Measurements from ENCODE around the gene INPP5D.
"Not testable (repeated sequence)": the region's sequence is repeated elsewhere in the genome, so short reads cannot be mapped to it uniquely, and the experiment has no call there.

The INPP5D gene

DNA sequence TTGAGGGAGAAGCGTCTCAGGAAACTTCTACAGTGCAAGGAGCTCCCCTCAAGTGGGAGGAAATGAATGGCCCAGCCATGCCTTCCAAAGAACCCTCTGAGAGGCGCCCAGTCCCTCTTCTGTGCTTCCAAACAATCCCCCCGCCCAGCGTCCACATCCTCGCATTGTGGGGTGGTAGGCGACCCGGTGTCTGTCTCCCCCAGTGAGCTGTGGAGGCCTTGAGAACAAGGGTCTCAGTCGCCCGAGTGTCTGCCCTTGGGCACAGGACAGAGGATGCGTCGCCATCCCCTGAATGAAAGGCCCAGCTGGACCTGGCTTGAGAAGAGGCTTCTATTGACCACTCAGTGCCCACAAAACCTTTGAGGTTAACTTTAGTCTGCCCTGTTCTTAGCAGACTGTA is 29.7 kb downstream of the INPP5D start:
- in situ Hi-C loops (cut with MboI; ENCODE audit: low sequenced_read_pairs) = no loop called here

DNA sequence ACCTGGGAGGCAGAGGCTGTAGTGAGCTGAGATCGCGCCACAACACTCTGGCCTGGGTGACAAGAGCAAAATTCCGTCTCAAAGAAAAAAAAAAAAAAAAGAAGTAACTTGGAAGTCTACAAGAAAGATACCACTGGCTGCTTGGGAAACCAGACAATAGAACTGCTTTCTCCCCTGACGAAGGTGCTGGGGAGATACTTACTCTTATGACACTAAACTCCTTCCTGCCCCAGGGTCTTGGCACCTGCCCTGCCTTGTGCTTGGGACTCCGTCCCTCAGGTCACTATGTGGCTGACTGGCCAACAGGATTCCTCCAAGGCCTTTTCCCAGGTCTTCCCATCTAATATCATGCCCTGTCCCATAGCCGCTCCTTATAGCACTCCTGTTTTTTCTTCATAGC is 30.7 kb downstream of the INPP5D start:
- in situ Hi-C loops (cut with MboI; ENCODE audit: low sequenced_read_pairs) = no loop called here

DNA sequence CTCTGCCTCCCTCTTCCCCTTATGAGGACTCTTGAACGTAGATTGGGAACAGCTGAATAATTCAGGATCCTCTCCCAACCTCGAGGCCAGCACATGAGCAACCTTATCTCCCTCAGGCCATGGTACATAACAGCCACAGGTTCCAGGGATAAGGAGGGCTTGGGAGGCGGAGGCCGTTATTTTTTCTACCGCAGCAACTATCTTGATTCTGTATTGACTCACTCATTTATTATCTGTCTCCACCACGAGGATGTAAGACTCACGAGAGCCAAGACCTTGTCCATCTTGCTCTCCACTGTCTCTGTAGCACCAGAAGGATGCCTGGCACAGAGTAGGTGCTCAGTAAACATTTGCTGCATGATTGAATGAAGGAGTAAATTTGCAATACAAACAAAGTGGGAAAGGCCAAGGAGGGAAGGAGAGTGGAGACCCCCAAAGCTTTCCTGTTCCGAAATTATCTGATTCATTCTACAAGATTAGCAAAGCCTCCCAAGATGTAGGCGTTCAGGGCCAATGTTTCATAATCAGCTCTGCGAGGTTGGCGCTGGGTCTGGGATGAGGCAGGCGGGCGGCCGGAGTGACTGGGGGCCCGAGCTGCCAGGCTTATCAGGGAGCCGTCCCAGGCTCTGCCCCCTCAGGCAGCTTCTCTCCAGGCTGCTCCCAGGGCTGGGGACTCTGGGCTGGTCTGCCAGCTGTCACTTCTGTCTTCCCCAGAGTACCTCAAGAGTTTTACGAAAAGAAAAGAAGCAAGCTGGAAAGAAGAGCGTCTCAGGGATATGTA is 31.6 kb downstream of the INPP5D start:
- in situ Hi-C loops (cut with MboI; ENCODE audit: low sequenced_read_pairs) = no loop called here

DNA sequence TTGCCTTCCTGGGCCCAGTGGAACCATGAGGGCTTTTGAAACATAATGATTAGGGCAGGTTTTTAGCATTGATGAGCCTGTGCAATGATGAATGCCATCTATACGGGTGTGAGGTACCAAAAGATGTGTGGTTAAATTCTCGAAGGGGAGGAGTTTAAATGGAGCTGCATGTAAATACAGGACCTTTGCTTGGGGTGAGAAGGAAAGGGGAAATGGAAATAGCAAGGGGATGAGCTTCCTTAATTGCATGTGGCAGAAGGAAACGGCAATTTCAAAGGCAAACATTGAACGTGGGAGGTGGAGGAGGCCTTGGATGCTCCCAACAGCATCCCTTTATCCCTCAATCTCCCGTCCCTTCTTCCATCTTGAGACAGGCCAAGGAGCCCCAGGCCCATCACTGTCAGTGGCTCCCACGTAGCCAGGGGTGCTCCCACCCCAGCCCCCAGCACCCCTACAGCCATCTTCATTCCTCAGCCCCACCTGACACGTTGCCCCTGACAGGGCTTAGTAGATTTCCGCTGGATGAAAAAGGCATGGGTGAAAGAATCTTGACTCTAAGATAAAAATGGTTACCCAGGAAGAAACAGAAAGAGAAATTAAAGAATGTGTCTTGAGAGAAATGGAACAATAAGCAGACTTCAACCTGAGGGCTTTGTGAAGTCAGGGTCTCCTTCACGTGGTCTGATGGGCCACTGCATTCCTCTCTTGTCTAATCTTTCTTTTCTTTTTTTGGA is 32.5 kb downstream of the INPP5D start:
- in situ Hi-C loops (cut with MboI; ENCODE audit: low sequenced_read_pairs) = no loop called here

DNA sequence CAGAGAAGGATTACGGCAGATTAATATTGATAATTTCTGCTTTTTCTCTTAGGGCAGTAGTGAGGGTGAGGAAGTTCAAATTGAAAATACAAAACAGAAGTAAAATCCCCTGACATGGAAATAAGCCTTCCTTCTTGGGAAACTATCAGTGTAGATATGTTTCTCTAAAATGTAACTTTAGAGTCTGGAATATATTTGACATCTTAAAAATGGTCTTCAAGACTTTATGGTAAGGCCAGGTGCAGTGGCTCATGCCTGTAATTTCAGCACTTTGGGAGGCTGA is 33.0 kb downstream of the INPP5D start:
- in situ Hi-C loops (cut with MboI; ENCODE audit: low sequenced_read_pairs) = no loop called here

DNA sequence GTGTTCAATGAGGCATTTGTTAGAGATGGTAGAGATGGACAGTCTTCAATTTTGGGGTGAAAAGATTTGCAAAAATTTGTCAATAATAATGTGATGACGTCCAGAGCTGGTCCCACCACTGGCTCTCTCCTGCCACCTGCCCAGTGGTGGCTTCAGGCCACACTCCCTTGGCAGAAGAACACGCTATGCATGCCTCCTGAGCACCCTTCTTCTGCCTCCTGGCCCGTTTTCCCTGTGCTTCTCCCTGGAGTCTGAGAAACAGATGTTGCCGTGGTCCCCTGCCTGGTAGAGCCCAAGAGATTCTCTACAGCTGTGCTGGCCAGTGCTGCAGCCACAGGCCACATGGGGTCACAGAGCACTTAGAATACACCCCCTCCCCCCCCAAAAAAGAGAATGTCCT is 33.6 kb downstream of the INPP5D start:
- in situ Hi-C loops (cut with MboI; ENCODE audit: low sequenced_read_pairs) = no loop called here

DNA sequence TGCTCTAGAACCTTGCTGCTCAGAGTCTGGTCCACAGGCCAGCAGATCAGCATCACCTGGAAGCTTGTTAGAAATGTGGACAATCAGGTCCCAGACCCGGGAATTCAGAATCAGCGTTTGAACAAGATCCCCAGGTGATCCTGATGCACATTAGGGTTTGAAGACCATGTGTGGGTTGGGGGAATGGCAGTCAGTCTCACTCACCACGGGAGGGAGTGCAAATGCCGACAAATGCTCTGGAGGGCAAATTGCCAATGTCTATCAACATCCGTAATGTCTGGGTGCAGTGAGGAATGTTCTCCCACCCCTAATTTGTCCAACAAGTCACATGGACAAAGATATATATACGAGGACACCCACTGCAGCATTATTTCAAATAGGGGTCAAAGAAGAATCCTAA is 34.5 kb downstream of the INPP5D start:
- in situ Hi-C loops (cut with MboI; ENCODE audit: low sequenced_read_pairs) = no loop called here

DNA sequence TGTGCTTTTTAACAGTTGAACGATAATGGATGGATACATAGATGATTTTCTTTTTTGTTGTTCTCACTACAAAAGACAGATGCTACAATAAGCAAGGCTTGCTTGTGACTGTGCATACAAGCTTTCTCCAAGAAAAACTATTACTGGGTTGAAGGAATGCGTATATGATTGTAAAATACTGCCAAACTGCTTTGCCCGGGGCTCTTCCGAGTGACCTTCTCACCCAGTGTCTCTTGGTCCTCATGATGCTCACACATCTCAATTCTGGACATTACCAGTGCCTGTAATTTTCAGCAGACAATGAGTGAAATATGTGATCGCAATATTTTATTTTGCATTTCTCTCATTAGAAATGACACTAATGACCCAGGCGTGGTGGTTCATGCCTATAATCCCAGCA is 35.9 kb downstream of the INPP5D start:
- in situ Hi-C loops (cut with MboI; ENCODE audit: low sequenced_read_pairs) = no loop called here

DNA sequence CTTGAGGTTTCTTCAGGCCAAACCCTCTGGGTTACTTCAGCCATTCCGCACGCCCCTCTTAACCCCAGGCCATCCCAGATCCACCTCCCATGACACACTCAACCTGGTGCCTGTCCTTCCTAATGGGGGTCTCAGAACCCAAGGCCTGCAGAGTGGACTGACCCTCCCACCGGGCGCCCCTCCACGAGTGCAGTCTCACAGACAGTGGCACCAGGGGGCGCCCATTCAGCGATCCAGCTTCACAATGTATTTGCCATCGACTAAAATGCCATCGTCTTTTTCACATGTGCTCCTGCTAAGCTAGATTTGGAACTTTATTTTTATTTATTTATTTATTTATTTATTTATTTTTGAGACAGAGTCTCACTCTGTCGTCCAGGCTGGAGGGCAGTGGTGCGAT is 38.5 kb downstream of the INPP5D start:
- in situ Hi-C loops (cut with MboI; ENCODE audit: low sequenced_read_pairs) = no loop called here

DNA sequence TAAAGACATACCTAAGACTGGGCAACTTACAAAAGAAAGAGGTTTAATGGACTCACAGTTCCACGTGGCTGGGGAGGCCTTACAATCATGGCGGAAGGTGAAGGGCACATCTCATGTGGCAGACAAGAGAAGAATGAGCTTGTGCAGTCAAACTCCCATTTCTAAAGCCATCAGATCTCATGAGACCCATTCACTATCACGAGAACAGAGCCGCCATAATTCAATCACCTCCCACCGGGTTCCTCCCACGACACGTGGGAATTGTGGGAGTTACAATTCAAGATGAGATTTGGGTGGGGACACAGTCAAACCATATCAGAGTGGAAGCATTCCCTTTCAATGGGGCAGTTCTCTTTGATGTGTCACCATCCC is 39.7 kb downstream of the INPP5D start:
- in situ Hi-C loops (cut with MboI; ENCODE audit: low sequenced_read_pairs) = not testable (repeated sequence)

DNA sequence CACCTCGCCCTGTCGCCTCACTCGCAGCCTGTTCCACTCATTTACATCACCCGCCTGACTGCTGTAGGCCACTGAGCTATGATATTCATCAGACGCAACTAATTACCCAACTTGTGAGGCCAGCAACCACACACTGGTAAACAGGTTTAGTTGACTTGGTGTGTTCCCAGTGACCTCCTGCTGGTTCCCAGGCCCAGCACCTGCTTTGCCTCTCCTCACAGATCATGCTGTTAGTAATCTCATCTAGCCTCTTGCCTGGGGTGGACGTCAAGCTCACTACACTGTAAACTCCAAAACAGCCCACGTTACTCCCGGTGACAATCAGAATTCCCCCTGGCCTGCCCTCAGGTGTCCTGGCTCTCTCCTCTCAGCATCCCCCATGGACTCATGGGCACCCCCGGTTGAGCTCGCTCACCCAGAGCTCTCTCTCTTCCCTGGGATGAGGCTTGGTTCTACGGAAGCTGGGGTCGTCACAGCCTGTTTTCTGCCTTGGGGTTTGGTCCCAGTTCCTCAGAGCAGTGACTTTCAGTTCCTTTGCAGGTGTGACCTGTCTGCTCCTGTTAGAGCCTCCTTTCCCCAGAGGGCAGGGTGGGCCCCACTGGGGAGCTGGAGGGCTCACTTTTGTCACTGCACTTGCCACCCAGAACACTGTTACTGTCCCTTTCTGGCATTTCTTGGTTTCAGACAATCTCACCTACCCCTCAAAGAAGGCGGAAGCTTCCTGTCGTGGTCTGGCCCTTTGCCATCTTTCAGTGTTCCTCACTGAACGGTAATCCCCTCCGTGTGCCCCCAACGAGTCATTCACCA is 40.3 kb downstream of the INPP5D start:
- in situ Hi-C loops (cut with MboI; ENCODE audit: low sequenced_read_pairs) = no loop called here

DNA sequence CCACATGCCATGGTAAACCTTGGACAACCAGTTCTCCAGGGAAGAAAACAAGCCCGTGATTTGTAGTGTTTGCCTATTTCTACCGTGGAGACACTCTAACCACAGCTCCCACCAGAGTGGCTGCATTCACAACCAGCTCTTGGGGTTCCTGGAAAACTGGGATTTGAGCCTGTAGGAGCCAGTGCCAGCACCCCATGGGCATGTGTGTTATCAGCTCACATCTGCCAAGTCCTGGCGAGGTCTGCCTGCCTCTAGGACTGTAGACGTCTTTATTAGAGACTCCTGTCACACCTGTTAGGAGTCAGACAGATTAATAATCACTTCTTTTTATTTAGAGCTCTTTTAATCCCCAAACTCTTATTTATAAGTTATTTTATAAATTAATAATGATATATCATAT is 41.0 kb downstream of the INPP5D start:
- in situ Hi-C loops (cut with MboI; ENCODE audit: low sequenced_read_pairs) = no loop called here

DNA sequence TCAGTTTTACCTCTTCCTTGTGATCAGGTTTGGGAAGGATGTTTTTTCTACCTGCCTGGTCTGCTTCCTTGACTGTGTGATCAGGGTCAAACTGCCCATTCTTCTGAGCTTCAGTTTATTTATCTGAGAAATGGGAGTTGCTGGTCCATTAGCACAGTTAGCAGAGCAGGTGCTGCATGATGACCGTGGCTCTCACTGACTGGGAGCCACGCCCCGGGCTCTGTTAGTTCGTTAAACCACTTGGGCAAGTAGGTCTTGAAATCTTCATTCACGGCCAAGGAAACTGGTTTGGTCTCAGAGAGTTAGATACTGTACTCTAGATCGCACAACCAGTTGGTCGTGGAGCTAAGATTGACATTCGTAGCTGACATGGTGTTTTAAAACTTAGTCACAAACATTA is 41.7 kb downstream of the INPP5D start:
- in situ Hi-C loops (cut with MboI; ENCODE audit: low sequenced_read_pairs) = no loop called here

DNA sequence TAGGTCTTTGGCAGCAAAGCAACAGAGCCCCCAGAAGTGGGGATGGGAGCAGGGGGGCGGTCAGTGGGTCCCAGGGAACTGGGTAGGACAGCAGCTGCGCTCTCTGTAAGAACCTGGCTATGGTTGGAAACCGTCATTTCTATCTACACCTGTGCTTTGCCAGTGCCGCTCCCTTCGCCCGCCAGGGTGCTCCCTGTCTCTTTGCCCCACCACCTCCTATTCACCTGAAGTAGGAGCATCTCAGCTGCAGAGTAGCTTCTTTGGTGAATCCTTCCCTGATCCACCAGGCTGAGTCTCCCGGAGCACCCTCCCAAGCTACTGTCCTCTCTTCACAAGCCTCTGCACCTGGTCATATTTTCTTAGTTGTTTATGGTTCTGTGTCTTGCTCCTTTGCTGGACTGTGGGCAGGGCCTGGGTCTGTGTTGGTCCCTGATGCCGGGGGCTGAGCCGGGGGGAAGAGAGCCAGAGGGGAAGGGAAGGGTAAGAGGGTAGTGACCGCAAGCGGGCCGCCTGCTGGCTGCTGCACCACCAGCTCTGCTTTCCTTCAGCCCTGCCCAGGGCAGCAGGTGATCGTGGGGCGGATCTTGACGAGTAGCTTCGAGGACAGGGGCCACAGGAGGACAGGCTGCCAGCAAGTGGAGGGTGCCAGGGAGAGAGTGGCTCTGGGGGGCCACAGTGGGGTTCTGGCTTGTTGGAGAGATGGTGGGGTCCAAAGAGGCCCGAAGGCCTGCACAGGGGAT is 45.2 kb downstream of the INPP5D start:
- in situ Hi-C loops (cut with MboI; ENCODE audit: low sequenced_read_pairs) = no loop called here

DNA sequence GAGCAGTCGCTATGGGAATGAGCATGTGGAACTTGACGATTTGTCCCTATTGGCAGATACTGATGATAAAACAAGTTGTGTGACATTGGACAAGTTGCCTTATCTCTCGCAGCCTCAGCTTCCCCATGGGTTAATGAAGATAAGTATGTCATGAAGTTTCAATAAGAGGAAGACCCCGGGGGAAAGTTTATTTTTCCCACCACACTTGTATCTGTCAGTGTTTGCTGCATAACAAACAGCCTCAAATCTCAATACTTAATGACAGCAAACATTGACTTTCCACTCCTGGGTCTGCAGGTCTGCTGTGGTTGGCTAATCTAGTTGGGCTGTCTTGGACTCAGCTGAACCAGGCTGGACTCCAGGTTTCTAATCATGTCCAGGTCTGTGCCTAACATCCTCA is 45.8 kb downstream of the INPP5D start:
- in situ Hi-C loops (cut with MboI; ENCODE audit: low sequenced_read_pairs) = no loop called here

DNA sequence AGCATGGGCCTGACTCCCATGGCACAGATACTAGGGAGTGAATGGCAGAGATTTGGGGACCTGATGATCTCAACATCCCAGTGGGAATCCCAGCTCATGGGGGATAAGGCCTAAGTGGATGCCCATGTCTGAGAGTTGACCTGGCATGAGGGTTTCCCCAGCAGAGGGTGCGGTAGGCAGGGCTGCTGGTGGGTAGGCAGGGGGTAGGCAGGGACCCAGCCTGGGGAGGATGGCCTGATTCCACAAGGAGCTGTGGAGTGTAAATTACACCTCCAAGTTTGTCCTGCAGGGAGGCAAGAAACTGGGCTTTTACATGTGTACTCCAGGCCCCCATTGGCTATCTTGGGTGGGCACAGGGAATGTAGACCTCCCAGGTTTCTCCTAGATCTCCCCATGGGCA is 46.9 kb downstream of the INPP5D start:
- in situ Hi-C loops (cut with MboI; ENCODE audit: low sequenced_read_pairs) = no loop called here

DNA sequence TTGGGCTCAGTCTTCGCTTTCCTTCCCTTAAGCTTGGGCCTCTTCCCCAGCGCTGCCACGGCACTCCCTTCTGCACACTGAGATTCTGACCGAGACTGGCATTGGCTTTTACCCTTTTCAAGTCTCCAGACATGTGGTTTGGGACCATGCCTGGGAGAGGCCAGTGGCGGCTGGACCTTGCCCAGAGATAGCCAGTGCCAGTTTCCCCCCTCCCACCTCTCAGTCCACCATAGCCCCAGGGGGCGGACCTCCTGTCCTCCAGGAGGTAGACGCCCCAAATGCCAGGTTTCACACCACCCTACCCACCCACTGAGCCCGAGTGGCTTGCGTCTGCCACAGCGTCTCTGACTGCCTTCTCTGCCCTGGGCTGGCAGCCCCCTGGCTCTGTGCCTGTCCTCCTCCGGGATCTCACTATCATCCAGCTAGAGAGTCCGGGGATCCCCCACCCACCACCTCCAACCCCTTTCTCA is 47.7 kb downstream of the INPP5D start:
- in situ Hi-C loops (cut with MboI; ENCODE audit: low sequenced_read_pairs) = no loop called here

DNA sequence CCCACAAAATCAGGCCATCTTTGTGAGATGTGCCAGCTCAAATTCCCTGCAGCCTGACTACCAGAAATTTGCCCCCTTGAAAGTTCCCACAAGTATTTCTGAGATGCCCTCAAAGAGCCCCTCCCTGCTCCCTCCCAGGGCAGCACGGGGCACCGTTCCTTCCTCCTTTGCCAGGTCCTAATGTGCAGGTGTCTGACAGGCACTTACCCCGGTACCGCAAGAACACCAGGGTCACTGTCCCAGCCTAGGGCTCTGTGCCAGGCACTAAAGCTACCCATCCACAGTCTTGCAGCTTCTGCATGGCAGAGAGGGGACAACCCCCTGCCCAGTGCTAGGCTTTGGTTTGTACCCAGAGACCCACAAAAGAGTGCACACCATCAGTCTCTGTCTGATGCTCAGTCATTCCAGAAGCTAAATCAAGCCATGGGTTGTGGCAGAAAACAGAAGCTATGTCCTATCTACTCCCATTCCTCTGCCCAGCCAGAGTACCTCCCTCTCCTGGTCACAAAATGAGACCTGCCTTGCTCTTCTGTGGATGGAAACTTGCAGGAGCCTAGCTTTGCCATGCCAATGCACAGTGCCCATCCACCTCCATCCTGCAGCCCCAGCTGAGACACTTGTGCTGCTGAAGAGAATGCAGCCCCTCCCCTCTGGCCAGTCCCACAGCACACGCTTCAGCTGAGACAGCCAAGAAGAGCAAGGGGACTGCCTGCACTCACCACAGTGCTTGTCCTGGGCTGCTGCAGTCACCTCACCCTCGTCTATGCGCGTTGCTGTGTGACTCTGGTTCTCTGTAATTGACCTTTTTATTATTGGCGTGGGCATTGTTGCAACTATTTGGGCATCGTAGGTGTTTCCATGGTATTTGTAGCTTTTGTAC is 48.7 kb downstream of the INPP5D start:
- in situ Hi-C loops (cut with MboI; ENCODE audit: low sequenced_read_pairs) = no loop called here

DNA sequence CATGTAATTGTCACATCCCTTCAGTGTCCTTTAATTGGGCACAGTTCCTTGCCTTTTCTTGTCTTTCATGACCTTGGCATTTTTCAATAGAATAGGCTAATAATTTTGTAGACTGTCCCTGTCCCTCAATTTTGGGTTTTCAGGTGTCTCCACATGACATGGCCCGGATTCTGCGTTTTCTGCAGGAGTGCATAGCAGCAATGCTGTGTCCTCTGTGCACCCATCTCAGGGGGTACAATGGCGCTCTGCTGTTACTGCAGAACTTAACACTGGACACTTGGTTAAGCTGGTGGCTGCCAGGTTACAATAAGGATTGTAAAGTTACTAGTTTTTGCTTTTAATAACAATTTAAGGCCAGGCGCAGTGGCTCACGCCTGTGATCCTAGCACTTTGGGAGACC is 51.3 kb downstream of the INPP5D start:
- in situ Hi-C loops (cut with MboI; ENCODE audit: low sequenced_read_pairs) = no loop called here

DNA sequence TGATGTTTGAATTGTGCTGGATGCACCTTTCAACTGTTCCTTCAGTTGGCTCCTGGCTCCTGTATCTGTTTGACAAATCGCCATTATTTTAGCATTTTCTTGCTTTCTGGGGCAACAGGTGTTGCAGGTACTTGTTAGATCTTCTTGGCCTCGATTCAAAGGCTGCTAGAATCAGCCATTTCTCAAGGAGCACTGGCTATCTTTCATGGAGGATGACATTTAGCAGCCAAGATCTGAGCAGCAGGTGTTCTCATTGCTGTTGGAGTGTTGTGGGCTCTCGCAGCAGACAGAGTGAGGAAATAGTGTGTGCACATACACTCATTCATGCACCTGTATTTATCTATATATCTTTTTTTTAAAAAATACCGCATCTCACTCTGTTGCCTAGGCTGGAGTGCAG is 52.2 kb downstream of the INPP5D start:
- in situ Hi-C loops (cut with MboI; ENCODE audit: low sequenced_read_pairs) = no loop called here
